ENCODE measurements around the gene OTOP3. TPM values are rescaled to one million over a fixed set of nuclear protein-coding genes. Genes with fewer than 3 reads are reported as not detected.
A peak's percentile ranks its signal among the peaks of the same experiment; 100 is the strongest.

Gene OTOP3
- total RNA-seq, 1 experiment from 2014 or later: not detected

DNA sequence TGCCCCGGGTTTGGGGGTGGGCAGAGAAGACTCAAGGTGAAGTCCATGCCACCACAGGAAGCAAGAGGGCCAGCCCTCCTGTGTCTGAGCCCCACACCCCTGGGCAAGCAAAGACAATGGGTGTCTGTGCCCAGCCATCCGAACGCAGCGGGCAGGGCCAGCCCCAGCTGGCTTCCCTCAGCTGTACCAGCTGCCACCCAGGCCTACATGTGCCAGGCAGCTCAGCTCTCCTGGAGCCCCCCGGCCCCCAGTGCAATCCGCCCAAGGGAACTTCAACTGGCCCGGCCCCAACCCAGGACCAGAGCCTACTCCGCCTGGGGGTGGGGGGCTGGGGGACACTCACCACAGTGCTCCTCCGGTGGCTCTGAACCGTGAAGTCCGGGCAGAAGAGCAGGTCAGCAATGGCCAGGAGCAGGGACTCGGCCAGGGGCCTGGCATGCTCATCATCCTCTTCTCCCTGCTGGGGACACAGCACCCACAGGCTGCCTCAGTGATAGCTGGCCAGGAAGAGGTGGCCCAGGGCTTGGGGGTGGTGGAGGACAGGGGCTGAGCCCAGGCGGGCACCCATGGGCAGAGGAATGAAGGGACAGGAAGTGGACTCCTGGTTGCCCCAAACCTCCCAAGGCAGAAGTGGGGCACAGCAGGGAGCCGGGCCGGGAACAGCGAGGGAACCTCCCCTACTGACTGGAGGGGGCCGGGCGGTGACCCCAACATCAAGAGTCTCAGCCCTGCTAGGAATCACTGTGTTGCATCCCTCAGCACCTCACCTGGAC is 27.1 kb downstream of the OTOP3 start:
- intact Hi-C loops (cut with micrococcal nuclease): loop anchor here (5.0 kb wide), 1 partner anchor 239 kb away; no protein-coding TSS in a partner anchor
- no peaks in the 10 kb centered on the region for H4K20me1 ChIP-seq (ENCODE audit: low read length)
- no peak overlapping the region for H3K27ac ChIP-seq (ENCODE audit: low read length)
- no peak for DNase-seq
- POLR2A ChIA-PET (ENCODE audit: unreplicated experiment): no interaction called here
- H3K4me3 ChIP-seq (ENCODE audit: low read length): no peak overlapping the region
- no peak overlapping the region for H3K4me2 ChIP-seq (ENCODE audit: low read length)
- H2AFZ ChIP-seq (ENCODE audit: low read length): no peak overlapping the region
- no peak overlapping the region for H3K9ac ChIP-seq (ENCODE audit: low read length)
- peaks cover 1% of the 10 kb centered on the region for H3K4me1 ChIP-seq (ENCODE audit: insufficient read depth, low read length)
- H3K9me2 ChIP-seq (replicated peaks; ENCODE audit: low read length): no peaks in the 10 kb centered on the region
- no peaks in the 10 kb centered on the region for H3K36me3 ChIP-seq (ENCODE audit: low read depth, low read length)
- TSS peak; percentile 11 for BruUV-seq (replicated peaks)
- H3K9me3 ChIP-seq (ENCODE audit: low read length): no peaks in the 10 kb centered on the region
- no peaks in the 10 kb centered on the region for H3F3A ChIP-seq (ENCODE audit: low read length, unreplicated experiment)
- H3K79me2 ChIP-seq (ENCODE audit: low read length): no peaks in the 10 kb centered on the region
- H3K27me3 ChIP-seq (ENCODE audit: low read length): no peaks in the 10 kb centered on the region
- CTCF ChIA-PET: interaction anchor here (1.1 to 2.5 kb wide), 6 partner anchors 25 to 449 kb away, joined by 3 to 14 read pairs (median 6); partner anchors contain the start of gene CDR2L
- no peak for TF ChIP-seq EZH2phosphoT487 (IDR thresholded peaks at IDR 0.05; ENCODE audit: borderline replicate concordance, low read length)
- no peak for TF ChIP-seq EZH2 (IDR thresholded peaks at IDR 0.05; ENCODE audit: low read length, unreplicated experiment)
- no peak for TF ChIP-seq CTCF (conservative IDR thresholded peaks at IDR 0.05; ENCODE audit: low read depth, low read length)
- no peak for ATAC-seq

- H3K36me3 ChIP-seq (ENCODE audit: low read depth, low read length): no peaks in the 10 kb centered on the region
- H3K9ac ChIP-seq (ENCODE audit: low read length): no peak overlapping the region
- no peak for DNase-seq
- no peaks in the 10 kb centered on the region for H3K9me2 ChIP-seq (replicated peaks; ENCODE audit: low read length)
- intact Hi-C loops (cut with micrococcal nuclease): loop anchor here (5.0 kb wide), 1 partner anchor 239 kb away; no protein-coding TSS in a partner anchor
- BruUV-seq (replicated peaks): no TSS peak
- ChIA-PET POLR2A (ENCODE audit: unreplicated experiment) (interaction anchor here (0.6 kb wide), 2 partner anchors 100 to 426 kb away, joined by 3 to 6 read pairs; no protein-coding TSS in a partner anchor), CTCF (interaction anchor here (0.6 to 1.1 kb wide), 2 partner anchors 24 to 48 kb away, joined by 3 to 4 read pairs; partner anchors contain the start of gene CDR2L)
- H3K27me3 ChIP-seq (ENCODE audit: low read length): no peaks in the 10 kb centered on the region
- no peak overlapping the region for H2AFZ ChIP-seq (ENCODE audit: low read length)
- no peaks in the 10 kb centered on the region for H4K20me1 ChIP-seq (ENCODE audit: low read length)
- H3K9me3 ChIP-seq (ENCODE audit: low read length): no peaks in the 10 kb centered on the region
- no peaks in the 10 kb centered on the region for H3F3A ChIP-seq (ENCODE audit: low read length, unreplicated experiment)
- H3K27ac ChIP-seq (ENCODE audit: low read length): no peak overlapping the region
- TF ChIP-seq CTCF (conservative IDR thresholded peaks at IDR 0.05; ENCODE audit: low read depth, low read length) (peak; percentile 29; the same call in 1 of the 2 replicates), EZH2phosphoT487 (IDR thresholded peaks at IDR 0.05; ENCODE audit: borderline replicate concordance, low read length) (no peak), EZH2 (IDR thresholded peaks at IDR 0.05; ENCODE audit: low read length, unreplicated experiment) (no peak)
- no peak overlapping the region for H3K4me2 ChIP-seq (ENCODE audit: low read length)
- ATAC-seq: no peak
- H3K4me3 ChIP-seq (ENCODE audit: low read length): no peak overlapping the region
- peaks cover 10% of the 10 kb centered on the region for H3K4me1 ChIP-seq (ENCODE audit: insufficient read depth, low read length)
- H3K79me2 ChIP-seq (ENCODE audit: low read length): no peaks in the 10 kb centered on the region
Measured at GRCh38 chr17:74963656-74964055, 28.0 kb downstream of the OTOP3 start.

Data from PC-3 (cell line).